Inflammatory macrophage treated with lipopolysaccharide for 1 hour (primary cell): Measurements from ENCODE around the gene CLDN5.

Experiments used
- DNase-seq, 2 donors: peaks; one replicate each; pipeline ENCODE4 v3.0.0-alpha.2; 2020 to 2022

Gene CLDN5

GRCh38 chr22:19478045-19478900, 45.9 kb downstream of the CLDN5 start:
- DNase-seq, result peak; percentile 1 to 15

GRCh38 chr22:19477321-19478044, 46.7 kb downstream of the CLDN5 start:
- DNase-seq, result peak in 1 of 2 donors; percentile 2

GRCh38 chr22:19476023-19476422, 48.2 kb downstream of the CLDN5 start:
- DNase-seq, result no peak

- no peak for DNase-seq
These were observed 50.6 kb downstream of the CLDN5 start for GRCh38 chr22:19473578-19473977.
